Measurements from ENCODE around the gene RASSF4. TPM values are rescaled to one million over a fixed set of nuclear protein-coding genes. Genes with fewer than 3 reads are reported as not detected.

RASSF4 gene
- total and polyA plus RNA-seq, 4 donors = 8.2 to 26.9 (median 12.4) TPM

DNA sequence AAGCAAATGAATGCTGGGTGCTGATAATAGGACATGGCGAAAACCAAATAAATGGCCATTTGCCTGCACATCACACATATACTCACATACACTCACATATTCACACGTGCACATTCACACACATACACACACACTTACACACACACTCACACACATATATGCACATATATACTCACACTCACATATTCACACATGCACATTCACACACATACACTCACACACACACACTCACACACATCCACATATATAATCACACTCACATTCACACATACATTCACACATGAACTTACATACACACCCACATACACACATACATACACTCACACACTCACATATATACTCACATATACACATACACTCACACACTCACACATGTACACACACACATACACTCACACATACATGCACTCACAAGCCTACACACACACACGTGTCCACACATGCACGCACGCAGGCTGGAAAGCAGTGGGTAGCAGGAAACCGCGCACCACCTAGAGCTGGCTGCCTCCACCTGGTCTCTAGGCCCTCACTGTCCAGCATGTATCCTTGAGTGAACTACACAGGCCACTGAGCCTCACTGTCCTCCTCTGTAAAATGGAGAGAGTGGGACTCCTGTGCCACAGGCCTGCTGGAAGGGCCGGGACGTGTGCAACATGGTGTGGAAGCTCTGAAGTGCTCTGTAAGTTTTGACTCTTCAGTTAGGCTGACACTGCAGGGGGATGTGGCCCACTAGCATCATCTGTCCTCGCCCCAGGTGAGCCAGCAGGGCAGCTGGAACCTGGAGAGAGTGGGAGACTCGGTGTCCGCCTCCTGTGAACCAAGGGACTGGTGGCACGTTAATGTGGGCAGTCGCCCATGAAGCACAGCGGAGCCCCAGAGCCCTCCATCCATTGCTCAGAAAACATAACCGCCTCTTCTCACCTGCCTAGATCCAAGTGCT lies 33.5 kb upstream of the RASSF4 start:
- Histone ChIP-seq H3K27ac (ENCODE audit: low read depth in 1 of 2, low read length in 2 of 2) (no peak overlapping the region), H3K9ac (ENCODE audit: low read depth in 1 of 2, low read length in 2 of 2) (no peak overlapping the region), H3K9me3 (ENCODE audit: control insufficient read depth in 4 of 4, low read length in 3 of 4) (no peaks in the 10 kb centered on the region), H3K4me3 (ENCODE audit: low read depth in 1 of 3, low read length in 3 of 3) (no peak overlapping the region), H3K27me3 (ENCODE audit: control insufficient read depth in 4 of 4, insufficient read depth in 4 of 4, low read length in 3 of 4) (no peaks in the 10 kb centered on the region), H3K4me1 (ENCODE audit: control insufficient read depth in 4 of 4, insufficient read depth in 4 of 4, low read length in 3 of 4) (peaks cover 0 to 5% (median 3%) of the 10 kb centered on the region in 4 donors), H3K36me3 (ENCODE audit: control insufficient read depth in 4 of 4, insufficient read depth in 3 of 4, low read depth in 1 of 4, low read length in 3 of 4) (no peaks in the 10 kb centered on the region)
- DNase-seq (ENCODE audit: low spot score) = peak; percentile 27
- WGBS = 96% methylated on average over 16 of the region's 16 CpGs
- TF ChIP-seq JUND (IDR thresholded peaks at IDR 0.05) = no peak
- TF ChIP-seq, protein P1, sequence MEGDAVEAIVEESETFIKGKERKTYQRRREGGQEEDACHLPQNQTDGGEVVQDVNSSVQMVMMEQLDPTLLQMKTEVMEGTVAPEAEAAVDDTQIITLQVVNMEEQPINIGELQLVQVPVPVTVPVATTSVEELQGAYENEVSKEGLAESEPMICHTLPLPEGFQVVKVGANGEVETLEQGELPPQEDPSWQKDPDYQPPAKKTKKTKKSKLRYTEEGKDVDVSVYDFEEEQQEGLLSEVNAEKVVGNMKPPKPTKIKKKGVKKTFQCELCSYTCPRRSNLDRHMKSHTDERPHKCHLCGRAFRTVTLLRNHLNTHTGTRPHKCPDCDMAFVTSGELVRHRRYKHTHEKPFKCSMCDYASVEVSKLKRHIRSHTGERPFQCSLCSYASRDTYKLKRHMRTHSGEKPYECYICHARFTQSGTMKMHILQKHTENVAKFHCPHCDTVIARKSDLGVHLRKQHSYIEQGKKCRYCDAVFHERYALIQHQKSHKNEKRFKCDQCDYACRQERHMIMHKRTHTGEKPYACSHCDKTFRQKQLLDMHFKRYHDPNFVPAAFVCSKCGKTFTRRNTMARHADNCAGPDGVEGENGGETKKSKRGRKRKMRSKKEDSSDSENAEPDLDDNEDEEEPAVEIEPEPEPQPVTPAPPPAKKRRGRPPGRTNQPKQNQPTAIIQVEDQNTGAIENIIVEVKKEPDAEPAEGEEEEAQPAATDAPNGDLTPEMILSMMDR (IDR thresholded peaks at IDR 0.05; ENCODE audit: low read depth, low read length, missing input control) = no peak
- TF ChIP-seq SP1 (IDR thresholded peaks at IDR 0.05) = no peak
- TF ChIP-seq EGR1 (IDR thresholded peaks at IDR 0.05; ENCODE audit: low read depth in 2 of 2) = no peak
- TF ChIP-seq, protein P2, sequence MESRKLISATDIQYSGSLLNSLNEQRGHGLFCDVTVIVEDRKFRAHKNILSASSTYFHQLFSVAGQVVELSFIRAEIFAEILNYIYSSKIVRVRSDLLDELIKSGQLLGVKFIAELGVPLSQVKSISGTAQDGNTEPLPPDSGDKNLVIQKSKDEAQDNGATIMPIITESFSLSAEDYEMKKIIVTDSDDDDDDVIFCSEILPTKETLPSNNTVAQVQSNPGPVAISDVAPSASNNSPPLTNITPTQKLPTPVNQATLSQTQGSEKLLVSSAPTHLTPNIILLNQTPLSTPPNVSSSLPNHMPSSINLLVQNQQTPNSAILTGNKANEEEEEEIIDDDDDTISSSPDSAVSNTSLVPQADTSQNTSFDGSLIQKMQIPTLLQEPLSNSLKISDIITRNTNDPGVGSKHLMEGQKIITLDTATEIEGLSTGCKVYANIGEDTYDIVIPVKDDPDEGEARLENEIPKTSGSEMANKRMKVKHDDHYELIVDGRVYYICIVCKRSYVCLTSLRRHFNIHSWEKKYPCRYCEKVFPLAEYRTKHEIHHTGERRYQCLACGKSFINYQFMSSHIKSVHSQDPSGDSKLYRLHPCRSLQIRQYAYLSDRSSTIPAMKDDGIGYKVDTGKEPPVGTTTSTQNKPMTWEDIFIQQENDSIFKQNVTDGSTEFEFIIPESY (IDR thresholded peaks at IDR 0.05) = no peak

DNA sequence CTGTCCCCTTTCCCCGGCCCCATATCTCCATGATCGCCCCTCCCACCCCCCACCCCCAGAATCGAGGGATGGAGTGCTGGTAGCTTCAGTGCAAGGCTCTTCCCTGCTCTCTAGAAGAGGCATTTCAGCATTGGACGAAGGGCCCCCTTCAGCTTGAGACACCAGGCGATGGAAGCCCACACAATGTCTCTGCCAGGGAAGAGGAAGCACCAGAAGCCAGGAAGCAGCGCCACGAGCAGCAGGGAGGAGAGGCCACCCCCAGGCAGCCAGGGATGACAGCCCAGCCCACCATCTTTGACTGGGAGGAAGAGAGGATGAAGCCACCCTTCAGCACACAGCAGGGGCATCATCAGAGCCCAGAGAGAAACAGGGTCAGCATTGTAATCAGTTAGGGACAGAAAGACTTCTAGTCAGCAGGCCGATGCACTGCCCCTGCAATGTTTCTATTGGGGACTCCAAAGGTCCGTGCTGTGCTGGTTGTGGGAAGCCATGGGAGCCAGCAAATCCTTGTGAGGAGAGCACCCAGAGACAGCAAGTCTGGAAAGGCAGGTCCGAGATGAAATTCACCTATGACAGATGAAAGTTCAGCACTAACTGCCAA lies 32.8 kb upstream of the RASSF4 start:
- WGBS = 72% methylated on average over 10 of the region's 10 CpGs
- TF ChIP-seq EGR1 (IDR thresholded peaks at IDR 0.05; ENCODE audit: low read depth in 2 of 2) (no peak), YY1 (IDR thresholded peaks at IDR 0.05) (no peak), RAD21 (IDR thresholded peaks at IDR 0.05) (no peak), NR2F2 (IDR thresholded peaks at IDR 0.05) (no peak)
- H3K4me3 ChIP-seq (ENCODE audit: low read depth in 1 of 3, low read length in 3 of 3) = no peak overlapping the region
- no peak overlapping the region for H3K9ac ChIP-seq (ENCODE audit: low read depth in 1 of 2, low read length in 2 of 2)
- DNase-seq (ENCODE audit: low spot score) = peak; percentile 14
- no peaks in the 10 kb centered on the region for H3K36me3 ChIP-seq (ENCODE audit: control insufficient read depth in 4 of 4, insufficient read depth in 3 of 4, low read depth in 1 of 4, low read length in 3 of 4)
- no peak overlapping the region for H3K27ac ChIP-seq (ENCODE audit: low read depth in 1 of 2, low read length in 2 of 2)
- no peaks in the 10 kb centered on the region for H3K9me3 ChIP-seq (ENCODE audit: control insufficient read depth in 4 of 4, low read length in 3 of 4)
- peaks cover 0 to 5% (median 3%) of the 10 kb centered on the region in 4 donors for H3K4me1 ChIP-seq (ENCODE audit: control insufficient read depth in 4 of 4, insufficient read depth in 4 of 4, low read length in 3 of 4)
- no peaks in the 10 kb centered on the region for H3K27me3 ChIP-seq (ENCODE audit: control insufficient read depth in 4 of 4, insufficient read depth in 4 of 4, low read length in 3 of 4)

DNA sequence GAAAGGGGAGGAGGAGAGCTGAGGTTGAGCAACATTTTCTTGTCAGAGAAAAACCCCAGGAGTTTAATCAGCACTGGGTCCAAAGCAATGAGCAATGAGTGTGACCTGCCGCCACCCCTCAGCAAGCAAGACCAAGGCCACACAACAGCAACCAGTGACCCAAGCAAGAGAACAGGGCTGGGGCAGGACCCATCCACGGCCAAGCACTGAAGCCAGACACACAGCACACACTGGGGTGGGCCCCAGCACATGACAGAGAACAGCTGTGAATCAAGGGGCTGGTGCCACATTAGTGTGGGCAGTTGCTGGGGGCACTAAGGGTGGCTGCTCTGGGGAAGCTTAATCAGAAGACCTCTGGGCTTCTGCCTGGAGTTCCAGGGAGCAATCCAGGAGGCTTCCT lies 32.2 kb upstream of the RASSF4 start:
- Histone ChIP-seq H3K36me3 (ENCODE audit: control insufficient read depth in 4 of 4, insufficient read depth in 3 of 4, low read depth in 1 of 4, low read length in 3 of 4) (no peaks in the 10 kb centered on the region), H3K9me3 (ENCODE audit: control insufficient read depth in 4 of 4, low read length in 3 of 4) (no peaks in the 10 kb centered on the region), H3K9ac (ENCODE audit: low read depth in 1 of 2, low read length in 2 of 2) (no peak overlapping the region), H3K27me3 (ENCODE audit: control insufficient read depth in 4 of 4, insufficient read depth in 4 of 4, low read length in 3 of 4) (no peaks in the 10 kb centered on the region), H3K4me1 (ENCODE audit: control insufficient read depth in 4 of 4, insufficient read depth in 4 of 4, low read length in 3 of 4) (peaks cover 0 to 5% (median 3%) of the 10 kb centered on the region in 4 donors), H3K27ac (ENCODE audit: low read depth in 1 of 2, low read length in 2 of 2) (no peak overlapping the region), H3K4me3 (ENCODE audit: low read depth in 1 of 3, low read length in 3 of 3) (no peak overlapping the region)
- 36% methylated on average over 2 of the region's 2 CpGs for WGBS
- TF ChIP-seq RXRA (IDR thresholded peaks at IDR 0.05) (peak; percentile 70 to 79), SP1 (IDR thresholded peaks at IDR 0.05) (peak; percentile 53), RAD21 (IDR thresholded peaks at IDR 0.05) (peak; percentile 11 to 24), HNF4A (conservative IDR thresholded peaks at IDR 0.05) (peak; percentile 53 to 69), JUND (IDR thresholded peaks at IDR 0.05) (peak in 1 of 2 donors; percentile 63), NR2F2 (IDR thresholded peaks at IDR 0.05) (no peak)
- TF ChIP-seq, protein P1 (IDR thresholded peaks at IDR 0.05; ENCODE audit: low read depth, low read length, missing input control) = no peak
- TF ChIP-seq, protein P2 (IDR thresholded peaks at IDR 0.05) = no peak
- peak; percentile 32 for DNase-seq (ENCODE audit: low spot score)
